Motor neuron (in vitro differentiated cells): ENCODE data around the gene LIN9. TPM values are rescaled to one million over a fixed set of nuclear protein-coding genes. Genes with fewer than 3 reads are reported as not detected.
A peak's percentile ranks its signal among the peaks of the same experiment; 100 is the strongest.
"Not testable (repeated sequence)": the region's sequence is repeated elsewhere in the genome, so short reads cannot be mapped to it uniquely, and the experiment has no call there.

ENCODE experiments used
- ATAC-seq, 8 experiments: fragments of 200-7000 bp; cut with Tn5 transposase; replicated peaks in 6 of 8; 2 replicates each; pipeline ENCODE4 v1.8.0; 2021; ENCODE audit warnings: mild to moderate bottlenecking in 8 of 8, moderate library complexity in 8 of 8
- H3K27ac ChIP-seq, 2 donors: fragments of 250-450 bp; sonication (Bioruptor Pico); 2 replicates each; pipeline ENCODE4 v1.9.0; 2021; ENCODE audit warnings: antibody characterized with exemption in 2 of 2, mild to moderate bottlenecking in 2 of 2, moderate library complexity in 1 of 2
- H3K4me1 ChIP-seq, 2 donors: fragments of 250-450 bp; sonication (Bioruptor Pico); replicated peaks in 1 of 2; 2 replicates each; pipeline ENCODE4 v1.6.1; 2021; ENCODE audit warnings: antibody characterized with exemption in 2 of 2, mild to moderate bottlenecking in 2 of 2, moderate library complexity in 1 of 2
- H3K4me3 ChIP-seq, 5 donors: fragments of 250-450 bp; sonication (Bioruptor Pico); 2 replicates each; pipeline ENCODE4 v1.9.0; 2021; ENCODE audit warnings: antibody characterized with exemption in 5 of 5, mild to moderate bottlenecking in 5 of 5, moderate library complexity in 4 of 5
- WGBS, 10 experiments: fragments of 450-650 bp; shearing (Covaris generic); methylation state at CpG; one replicate each; pipeline ENCODE4 v1.0.0; 2022; 5-methylcytosine and 5-hydroxymethylcytosine counted together
- in situ Hi-C, 9 experiments: fragments of 400-800 bp; cut with MboI; loops; one replicate each; pipeline ENCODE4 v1.15.0; 2021; ENCODE audit warnings: low sequenced_read_pairs in 9 of 9, low pct_unique_long_range_greater_than_20kb in 2 of 9; ENCODE audit not compliant: unreplicated experiment in 9 of 9
- total RNA-seq, 8 experiments: library from RNA; unstranded; fragments of 300-600 nt; gene quantifications; 2 replicates each; pipeline versions ENCODE4 v1.2.3 to v1.2.4, GENCODE V29; 2022

Gene LIN9
- total RNA-seq, 8 experiments from 2014 or later, result 2.0 to 14.1 (median 5.7) TPM

- Histone ChIP-seq H3K4me1 (no peaks in the 10 kb centered on the region), H3K4me3 (no peak overlapping the region), H3K27ac (no peak overlapping the region)
- ATAC-seq, result no peak
- in situ Hi-C loops, result no loop called here
- 83 to 100% (median 100%) methylated on average over 1 of the region's 1 CpG; no CpG with 5 or more reads in 1 of the 10 experiments for WGBS, 10 experiments
These were observed 27.9 kb downstream of the LIN9 start for GRCh38 chr1:226281058-226281457.

- in situ Hi-C loops, result no loop called here
- WGBS, 10 experiments, result 80 to 100% (median 97%) methylated on average over 2 to 5 of the region's 5 CpGs; no CpG with 5 or more reads in 1 of the 10 experiments
- Histone ChIP-seq H3K4me1 (no peaks in the 10 kb centered on the region), H3K4me3 (no peak overlapping the region), H3K27ac (no peak overlapping the region)
- ATAC-seq, result no peak
These were observed 29.5 kb downstream of the LIN9 start for GRCh38 chr1:226279498-226279897.

GRCh38 chr1:226277897-226278296, 31.1 kb downstream of the LIN9 start:
- Histone ChIP-seq H3K4me1 (peaks cover 0 to under 1% of the 10 kb centered on the region in 2 donors), H3K4me3 (no peak overlapping the region), H3K27ac (no peak overlapping the region)
- in situ Hi-C loops, result no loop called here
- no peak for ATAC-seq
- WGBS, 10 experiments, result 90 to 100% (median 98%) methylated on average over 1 to 8 of the region's 8 CpGs; no CpG with 5 or more reads in 2 of the 10 experiments

DNA sequence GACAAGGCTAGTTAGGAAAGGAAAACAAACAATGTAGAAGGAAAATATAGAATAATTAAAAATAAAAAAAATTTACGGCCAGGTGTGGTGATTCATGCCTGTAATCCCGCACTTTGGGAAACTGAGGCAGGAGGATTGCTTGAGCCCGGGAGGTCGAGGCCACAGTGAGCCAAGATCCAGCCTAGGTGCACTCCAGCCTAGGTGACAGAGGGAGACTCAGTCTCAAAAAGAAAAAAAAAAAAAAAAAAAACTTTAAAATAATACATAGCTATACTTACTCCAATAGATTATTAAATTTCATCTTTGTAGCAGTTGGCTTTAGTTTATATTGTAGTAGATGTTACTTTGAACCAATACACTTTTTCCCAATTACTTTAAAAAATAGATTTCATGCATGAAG, 32.0 kb downstream of the LIN9 start:
- ATAC-seq, result no peak

DNA sequence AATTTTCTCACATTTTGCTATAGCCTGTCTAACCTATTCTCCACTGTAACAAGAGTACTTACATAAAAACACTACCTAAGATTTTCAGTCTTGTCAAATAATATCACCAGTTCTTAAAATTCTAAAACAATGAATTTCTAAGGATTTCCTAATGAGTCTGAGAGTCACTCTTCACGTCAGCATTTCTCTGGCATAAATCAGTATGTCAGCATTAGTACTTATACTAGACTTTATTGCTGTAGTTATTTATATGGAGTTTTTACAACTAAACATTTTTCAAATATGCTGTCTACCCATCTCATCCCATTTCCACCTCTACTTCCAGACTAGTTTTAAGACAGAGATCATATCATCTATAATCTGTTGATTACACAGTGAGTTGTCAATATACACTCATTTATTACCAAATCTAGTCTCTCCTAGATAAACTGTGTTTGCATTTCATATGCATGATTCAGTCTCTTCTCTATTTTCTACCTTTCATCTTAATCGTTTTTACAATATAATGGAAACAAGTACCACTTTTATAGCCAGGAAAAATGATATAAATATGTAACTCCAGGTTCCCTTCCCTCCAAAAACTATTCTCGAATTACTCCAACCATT, 32.8 kb downstream of the LIN9 start:
- in situ Hi-C loops, result no loop called here

More for the DNA sequence above, 32.0 kb downstream of the LIN9 start:
- Histone ChIP-seq H3K4me1 (peaks cover 2 to 9% of the 10 kb centered on the region in 2 donors), H3K4me3 (no peak overlapping the region), H3K27ac (no peak overlapping the region)
- in situ Hi-C loops, result no loop called here
- 90 to 100% (median 97%) methylated on average over 3 to 4 of the region's 4 CpGs; no CpG with 5 or more reads in 1 of the 10 experiments for WGBS, 10 experiments

GRCh38 chr1:226274138-226274537, 34.8 kb downstream of the LIN9 start:
- no peak overlapping the region for H3K4me3 ChIP-seq
- ATAC-seq, result no peak
- peaks cover 2 to 10% of the 10 kb centered on the region in 2 donors for H3K4me1 ChIP-seq
- in situ Hi-C loops, result no loop called here
- no peak overlapping the region for H3K27ac ChIP-seq
- 44 to 100% (median 88%) methylated on average over 1 of the region's 1 CpG; no CpG with 5 or more reads in 3 of the 10 experiments for WGBS, 10 experiments

More for the DNA sequence above, 32.8 kb downstream of the LIN9 start:
- no peak overlapping the region for H3K4me3 ChIP-seq
- no peak for ATAC-seq
- H3K4me1 ChIP-seq, result peaks cover 2 to 10% of the 10 kb centered on the region in 2 donors
- no peak overlapping the region for H3K27ac ChIP-seq
- 79 to 100% (median 100%) methylated on average over 1 to 3 of the region's 3 CpGs; no CpG with 5 or more reads in 1 of the 10 experiments for WGBS, 10 experiments

GRCh38 chr1:226272233-226272902, 36.6 kb downstream of the LIN9 start:
- in situ Hi-C loops, H3K4me3 ChIP-seq, H3K4me1 ChIP-seq: not testable (repeated sequence)
- peak overlapping the region in 1 of 2 donors; percentile 56 for H3K27ac ChIP-seq
- 20 to 83% (median 64%) methylated on average over 1 to 8 of the region's 8 CpGs; no CpG with 5 or more reads in 4 of the 10 experiments for WGBS, 10 experiments
- peak in 5 of 8 experiments; percentile 42 to 76 (median 54) for ATAC-seq

DNA sequence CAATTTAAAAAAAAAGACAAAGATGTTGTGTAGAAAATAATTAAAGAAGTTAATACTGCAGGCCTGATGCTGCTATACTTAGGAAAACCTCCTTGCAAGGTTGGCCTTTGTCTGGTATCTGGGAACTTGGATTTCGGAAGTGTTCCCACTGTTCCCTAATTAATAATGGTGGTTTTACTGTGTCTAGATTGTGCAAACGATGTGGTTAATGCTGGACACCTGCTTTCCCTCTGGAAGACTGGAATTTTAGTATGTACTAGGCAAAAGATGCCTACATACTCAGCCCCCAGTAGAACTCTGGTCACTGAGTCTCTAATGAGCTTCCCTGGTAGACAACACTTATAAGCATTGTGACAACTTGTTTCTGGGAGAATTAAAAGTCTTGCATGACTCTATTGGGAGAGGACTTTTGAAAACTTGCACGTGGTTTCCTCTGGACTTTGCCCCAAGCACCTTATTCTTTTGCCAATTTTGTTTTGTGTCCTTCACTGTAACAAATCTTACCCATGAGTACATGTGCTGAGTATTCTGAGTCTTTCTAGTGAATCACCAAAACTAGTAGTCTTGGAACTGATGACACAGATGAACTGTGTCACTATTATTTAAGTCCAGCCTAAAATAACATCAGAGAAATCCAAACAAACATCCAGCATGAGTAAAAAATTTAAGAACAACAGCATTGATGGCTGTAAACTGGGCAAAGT, 40.4 kb downstream of the LIN9 start:
- ATAC-seq, result peak in 1 of 8 experiments; percentile 17
- in situ Hi-C loops, result no loop called here
- H3K4me3 ChIP-seq, result no peak overlapping the region
- WGBS, 10 experiments, result 43 to 100% (median 80%) methylated on average over 2 to 3 of the region's 3 CpGs; no CpG with 5 or more reads in 1 of the 10 experiments
- no peak overlapping the region for H3K27ac ChIP-seq
- peaks cover 2 to 10% of the 10 kb centered on the region in 2 donors for H3K4me1 ChIP-seq

DNA sequence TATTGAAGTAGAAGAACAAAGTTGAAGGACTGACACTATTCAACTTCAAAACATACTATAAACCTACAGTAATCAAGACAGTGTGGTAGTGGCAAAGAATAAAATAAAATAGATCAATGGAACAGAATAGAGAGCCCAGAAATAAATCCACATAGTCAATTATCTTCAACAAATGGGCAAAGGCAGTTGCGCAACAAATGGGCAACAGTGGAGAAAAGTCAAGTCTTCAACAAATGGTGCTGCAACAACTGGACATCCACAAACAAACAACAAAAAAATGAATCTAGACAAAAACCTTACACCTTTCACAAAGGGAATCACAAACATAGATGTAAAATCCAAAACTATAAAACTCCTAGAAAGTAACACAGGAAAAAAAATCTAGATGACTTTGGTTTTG, 47.1 kb downstream of the LIN9 start:
- ATAC-seq, result no peak
- H3K4me3 ChIP-seq, result no peak overlapping the region
- no peaks in the 10 kb centered on the region for H3K4me1 ChIP-seq
- in situ Hi-C loops, result no loop called here
- WGBS, 10 experiments, result 88 to 100% (median 100%) methylated on average over 1 of the region's 1 CpG; no CpG with 5 or more reads in 2 of the 10 experiments
- H3K27ac ChIP-seq, result no peak overlapping the region

DNA sequence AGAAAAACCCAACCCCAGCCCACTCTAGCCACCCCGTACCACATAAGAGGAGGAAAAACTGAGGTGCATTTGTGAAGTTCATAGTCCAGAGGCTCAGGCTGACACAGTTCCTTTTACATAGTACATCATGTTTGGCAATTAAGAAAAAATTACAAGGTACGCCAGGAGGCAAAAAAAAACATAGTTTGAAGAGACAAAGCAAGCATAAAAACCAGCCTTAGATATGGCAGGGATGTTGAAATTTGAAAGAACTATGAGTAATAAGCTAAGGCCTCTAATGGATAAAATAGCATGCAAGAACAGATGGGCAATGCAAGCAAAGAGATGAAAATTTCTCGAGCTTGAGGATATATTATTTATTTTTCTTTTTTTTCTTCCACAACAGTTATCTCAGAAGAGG, 53.6 kb downstream of the LIN9 start:
- H3K27ac ChIP-seq, result no peak overlapping the region
- in situ Hi-C loops, result no loop called here
- WGBS, 10 experiments, result 75 to 96% (median 92%) methylated on average over 1 to 3 of the region's 3 CpGs; no CpG with 5 or more reads in 1 of the 10 experiments

GRCh38 chr1:226253933-226254332, 55.0 kb downstream of the LIN9 start:
- 93 to 100% (median 100%) methylated on average over 1 to 4 of the region's 4 CpGs; no CpG with 5 or more reads in 1 of the 10 experiments for WGBS, 10 experiments
- Histone ChIP-seq H3K27ac (no peak overlapping the region), H3K4me3 (no peak overlapping the region), H3K4me1 (no peaks in the 10 kb centered on the region)
- ATAC-seq, result no peak
- in situ Hi-C loops, result no loop called here

More for the DNA sequence above, 53.6 kb downstream of the LIN9 start:
- H3K4me1 ChIP-seq, result no peaks in the 10 kb centered on the region
- H3K4me3 ChIP-seq, result no peak overlapping the region
- ATAC-seq, result no peak

- ATAC-seq, H3K4me1 ChIP-seq, in situ Hi-C loops, H3K4me3 ChIP-seq, H3K27ac ChIP-seq: not testable (repeated sequence)
- 83 to 100% (median 95%) methylated on average over 1 to 7 of the region's 7 CpGs; no CpG with 5 or more reads in 3 of the 10 experiments for WGBS, 10 experiments
These were observed 56.1 kb downstream of the LIN9 start for GRCh38 chr1:226252841-226253240.

DNA sequence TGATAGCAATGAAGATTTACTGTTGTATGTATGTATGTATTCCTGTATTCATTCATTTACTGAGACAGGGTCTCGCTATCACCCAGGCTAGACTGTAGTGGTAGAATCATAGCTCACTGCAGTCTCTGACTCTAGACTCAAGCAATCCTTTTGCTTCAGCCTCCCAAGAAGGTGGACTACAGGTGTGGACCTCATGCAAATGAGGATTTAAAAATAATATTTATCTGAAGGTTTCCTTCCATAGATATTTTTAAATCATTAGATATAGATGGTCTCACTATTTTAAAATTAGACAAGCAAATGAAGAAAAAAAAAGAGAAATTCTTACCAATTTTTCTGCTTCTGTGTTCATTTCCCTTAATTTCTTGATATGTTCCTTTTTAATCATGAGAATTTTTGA, 58.5 kb downstream of the LIN9 start:
- peak in 1 of 8 experiments; percentile 86 for ATAC-seq
- in situ Hi-C loops, result no loop called here
- Histone ChIP-seq H3K4me1 (no peaks in the 10 kb centered on the region), H3K4me3 (no peak overlapping the region), H3K27ac (no peak overlapping the region)
- 82 to 100% (median 100%) methylated on average over 1 of the region's 1 CpG; no CpG with 5 or more reads in 5 of the 10 experiments for WGBS, 10 experiments
